Stimulated activated CD4-positive, alpha-beta T cell treated with anti-CD3 and anti-CD28 coated beads, Interleukin-2, amount 100 ng/mL, for 48 hours (primary cell): Measurements from ENCODE around the gene SVIL.
"Not testable (repeated sequence)": the region's sequence is repeated elsewhere in the genome, so short reads cannot be mapped to it uniquely, and the experiment has no call there.

Experiments
- DNase-seq, 2 donors: peaks; one replicate each; pipeline ENCODE4 v3.0.0-alpha.2; 2020

The SVIL gene

GRCh38 chr10:29440981-29441380 lies 193.8 kb downstream of the SVIL start:
- DNase-seq = no peak

- not testable (repeated sequence) for DNase-seq
Measured at GRCh38 chr10:29439005-29439404, 195.8 kb downstream of the SVIL start.

DNA sequence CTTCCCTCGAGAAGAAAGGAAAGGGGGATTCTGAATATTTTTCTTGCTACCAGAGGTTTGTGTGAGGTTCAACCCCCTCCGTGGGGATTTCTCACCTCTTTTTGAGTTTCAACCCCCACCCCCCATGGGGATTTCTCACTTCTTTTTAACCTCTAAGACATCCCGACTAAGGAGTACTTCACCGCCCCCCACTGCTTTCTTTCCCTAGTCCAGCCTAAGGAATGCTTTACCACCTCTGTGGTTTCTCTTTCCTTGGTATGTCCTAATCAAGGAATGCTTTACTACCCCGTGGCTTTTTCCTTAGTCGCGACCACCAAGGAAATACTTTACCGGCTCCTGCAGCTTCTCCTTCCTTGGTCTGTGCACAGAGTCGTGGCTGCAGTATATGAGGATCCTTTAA lies 196.5 kb downstream of the SVIL start:
- DNase-seq = no peak

GRCh38 chr10:29437871-29438270 lies 196.9 kb downstream of the SVIL start:
- no peak for DNase-seq

DNA sequence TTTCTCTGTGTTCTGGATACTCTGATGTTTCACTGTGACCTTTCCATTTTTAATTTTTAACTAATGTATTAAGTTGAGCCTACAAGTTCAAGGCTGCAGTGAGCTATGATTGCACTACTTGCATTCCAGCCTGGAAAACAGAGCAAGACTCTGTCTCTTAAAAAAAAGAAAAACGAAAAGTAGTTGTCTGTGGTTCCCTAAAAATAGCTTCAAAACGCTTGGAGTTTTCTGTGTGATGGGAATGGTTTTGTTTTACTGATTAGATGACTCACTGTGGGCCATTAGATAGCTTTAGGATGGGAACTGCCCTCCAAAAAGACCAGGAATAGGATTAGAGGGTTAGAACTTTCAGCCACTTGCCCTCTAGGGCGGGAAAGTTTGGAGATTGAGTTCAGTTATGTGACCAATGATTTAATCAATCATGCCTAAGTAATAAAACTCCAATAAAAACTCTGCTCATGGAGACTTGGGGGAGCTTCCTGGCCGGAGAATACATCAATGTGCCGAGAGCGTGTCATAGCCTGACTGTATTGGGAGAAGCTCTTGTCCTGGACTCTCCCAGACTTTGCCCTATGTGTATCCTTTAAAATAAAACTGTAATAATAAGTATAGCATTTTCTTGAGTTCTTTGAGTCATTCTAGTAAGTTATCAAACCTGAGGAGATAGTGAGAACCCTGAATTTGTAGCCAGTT lies 198.8 kb downstream of the SVIL start:
- no peak for DNase-seq

DNA sequence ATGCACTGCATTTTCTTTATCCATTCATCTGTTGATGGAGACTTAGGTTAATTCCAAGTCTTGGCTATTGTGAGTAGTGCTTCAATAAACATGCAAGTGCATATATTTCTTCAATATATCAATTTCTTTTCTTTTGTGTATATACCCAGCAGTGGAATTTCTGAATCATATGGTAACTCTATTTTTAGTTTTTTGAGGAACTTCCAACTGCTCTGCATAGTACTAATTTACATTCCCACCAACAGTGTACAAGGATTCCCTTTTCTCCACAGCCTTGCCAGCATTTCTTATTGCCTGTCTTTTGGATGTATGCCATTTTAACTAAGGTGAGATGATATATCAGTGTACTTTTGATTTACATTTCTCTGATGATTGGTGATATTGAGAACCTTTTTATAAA lies 200.7 kb downstream of the SVIL start:
- DNase-seq = no peak

DNA sequence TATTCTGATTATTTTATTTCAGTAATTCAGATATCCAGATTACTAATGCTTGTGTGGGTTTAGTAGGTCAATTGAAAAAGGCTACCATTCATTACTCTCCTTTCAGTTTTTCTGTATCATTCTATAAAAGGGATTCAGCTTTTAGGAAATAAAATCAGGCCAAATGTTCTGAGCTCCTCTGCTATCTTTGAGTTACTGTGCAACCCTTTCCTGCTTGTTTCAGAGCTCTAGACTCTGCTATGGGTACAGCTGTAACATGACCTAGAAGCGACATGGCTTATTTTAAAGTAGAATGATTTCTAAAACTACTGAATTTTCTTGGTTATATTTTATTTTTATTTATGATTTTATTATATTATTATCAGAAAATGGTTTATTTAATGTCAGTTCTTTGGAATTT lies 203.1 kb downstream of the SVIL start:
- no peak for DNase-seq

- no peak for DNase-seq
Measured at GRCh38 chr10:29430101-29430500, 204.7 kb downstream of the SVIL start.

DNA sequence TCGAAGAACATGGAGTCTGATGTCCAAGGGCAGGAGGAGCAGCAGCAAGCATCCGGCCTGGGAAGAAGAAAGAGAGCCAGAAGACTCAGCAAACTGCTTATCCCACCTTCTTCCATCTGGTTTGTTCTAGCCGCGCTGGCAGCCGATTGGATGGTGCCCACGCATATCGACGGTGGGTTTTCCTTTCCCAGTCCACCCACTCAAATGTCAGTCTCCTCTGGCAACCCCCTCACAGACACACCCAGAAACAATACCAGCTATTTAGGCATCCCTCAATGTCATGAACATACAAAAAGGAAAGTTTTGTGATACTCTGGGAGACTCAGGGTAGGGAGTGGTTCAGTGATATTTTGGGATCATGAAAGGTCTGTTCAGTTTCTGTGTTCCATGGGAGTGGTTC lies 206.3 kb downstream of the SVIL start:
- no peak for DNase-seq

DNA sequence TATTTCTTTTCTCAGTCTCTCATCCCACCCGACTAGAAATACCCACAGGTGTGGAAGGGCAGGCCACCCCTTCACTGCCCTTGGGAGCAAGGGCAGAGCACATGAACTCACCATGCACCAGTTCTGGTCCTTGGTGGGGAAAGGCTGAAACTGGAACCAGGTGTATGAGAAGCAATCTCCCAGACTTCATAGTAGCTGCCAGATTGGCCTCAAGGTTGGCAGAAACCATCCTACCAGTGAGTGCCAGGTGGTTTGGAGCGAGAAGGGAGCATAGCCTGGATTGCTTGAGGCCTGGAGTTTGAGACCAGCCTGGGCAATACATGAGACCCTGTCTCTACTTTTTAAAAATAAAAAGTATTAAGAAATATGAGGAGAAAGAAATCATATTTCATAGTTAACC lies 207.1 kb downstream of the SVIL start:
- DNase-seq = no peak

DNA sequence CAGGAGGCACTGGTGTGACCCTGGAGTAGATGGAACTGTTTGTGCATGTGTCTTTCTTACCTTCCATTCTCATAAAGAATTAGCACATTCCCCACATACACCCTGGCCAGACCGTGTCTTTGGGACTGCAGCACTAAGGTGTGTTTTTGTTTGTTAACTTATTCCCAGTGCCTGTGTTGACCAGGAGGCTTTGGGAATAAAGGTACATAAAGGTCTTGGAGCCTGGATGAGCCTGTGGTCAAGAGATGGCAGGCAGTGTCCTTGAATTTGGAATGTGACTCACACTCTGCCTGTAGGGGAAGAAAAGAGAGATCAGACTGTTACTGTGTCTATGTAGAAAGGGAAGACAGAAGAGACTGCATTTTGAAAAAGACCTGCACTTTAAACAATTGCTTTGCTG lies 208.4 kb downstream of the SVIL start:
- no peak for DNase-seq

GRCh38 chr10:29424017-29424416 lies 210.8 kb downstream of the SVIL start:
- no peak for DNase-seq

GRCh38 chr10:29420744-29421143 lies 214.0 kb downstream of the SVIL start:
- DNase-seq = no peak

GRCh38 chr10:29417324-29417723 lies 217.4 kb downstream of the SVIL start:
- DNase-seq = no peak

- no peak for DNase-seq
Measured at GRCh38 chr10:29415876-29416275, 218.9 kb downstream of the SVIL start.

DNA sequence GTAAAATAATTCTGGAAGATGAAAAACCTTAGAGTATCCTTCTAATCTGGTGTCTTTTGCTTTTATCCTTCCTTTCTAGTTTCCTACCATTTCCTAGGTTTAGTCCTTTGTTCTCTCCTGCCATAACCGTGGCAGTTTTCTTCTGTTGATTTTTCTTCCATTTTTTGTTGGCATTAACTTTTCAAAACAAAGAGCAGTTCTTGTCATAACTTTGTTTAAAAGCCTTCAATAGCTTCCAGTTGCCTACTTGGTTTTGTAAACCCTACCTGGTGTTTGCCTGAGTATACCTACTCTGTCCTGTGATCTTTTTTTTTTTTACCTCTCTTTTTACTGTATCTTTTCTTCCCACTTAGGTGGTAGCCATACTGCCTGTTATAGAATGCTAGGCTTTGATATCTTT lies 220.3 kb downstream of the SVIL start:
- DNase-seq = no peak

DNA sequence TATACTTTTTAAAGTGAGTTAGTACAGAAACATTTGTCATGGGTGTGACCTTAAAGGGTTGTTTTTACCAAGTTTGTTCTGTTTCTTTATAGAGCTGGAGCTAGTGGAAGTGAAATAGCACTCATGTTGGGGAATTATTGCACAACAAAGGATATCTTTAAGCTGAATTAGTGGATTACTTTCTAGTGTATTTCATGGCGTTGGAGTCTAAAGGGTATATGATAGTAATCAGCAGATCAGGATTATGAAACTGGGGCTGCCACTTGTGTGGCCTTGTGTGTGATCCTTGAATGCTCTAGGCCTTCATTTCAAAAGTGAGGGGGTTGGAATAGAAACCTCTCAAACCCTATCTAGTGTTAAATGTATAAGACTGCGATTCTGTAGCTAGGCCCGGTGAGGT lies 222.3 kb downstream of the SVIL start:
- DNase-seq = no peak

DNA sequence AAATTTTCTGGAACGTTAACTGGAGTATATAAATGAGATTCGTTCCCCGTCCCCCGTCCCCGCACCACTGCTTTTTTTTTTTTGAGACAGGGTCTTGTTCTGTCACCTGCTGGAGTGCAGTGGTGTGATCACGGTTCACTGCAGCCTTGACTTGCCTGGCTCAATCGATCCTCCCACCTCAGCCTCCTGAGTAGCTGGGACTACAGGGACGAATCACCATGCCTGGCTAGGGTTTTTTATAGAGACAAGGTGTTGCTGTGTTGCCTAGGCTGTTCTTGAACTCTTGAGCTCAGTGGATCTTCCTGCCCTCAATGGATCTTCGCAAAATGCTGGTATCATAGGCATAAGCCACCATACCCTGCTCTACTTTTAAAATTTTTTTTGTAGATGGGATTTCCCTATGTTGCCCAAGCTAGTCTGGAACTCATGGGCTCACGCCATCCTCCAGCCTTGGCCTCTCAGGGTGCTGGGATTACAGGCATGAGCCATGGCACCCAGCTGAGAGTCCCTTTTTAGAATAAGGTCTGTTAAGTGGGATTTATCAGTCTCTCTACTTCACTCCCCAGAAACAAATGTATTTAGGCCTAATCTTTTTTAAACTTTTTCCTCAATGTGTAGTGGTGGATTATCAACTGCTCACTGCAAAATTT lies 223.0 kb downstream of the SVIL start:
- no peak for DNase-seq

DNA sequence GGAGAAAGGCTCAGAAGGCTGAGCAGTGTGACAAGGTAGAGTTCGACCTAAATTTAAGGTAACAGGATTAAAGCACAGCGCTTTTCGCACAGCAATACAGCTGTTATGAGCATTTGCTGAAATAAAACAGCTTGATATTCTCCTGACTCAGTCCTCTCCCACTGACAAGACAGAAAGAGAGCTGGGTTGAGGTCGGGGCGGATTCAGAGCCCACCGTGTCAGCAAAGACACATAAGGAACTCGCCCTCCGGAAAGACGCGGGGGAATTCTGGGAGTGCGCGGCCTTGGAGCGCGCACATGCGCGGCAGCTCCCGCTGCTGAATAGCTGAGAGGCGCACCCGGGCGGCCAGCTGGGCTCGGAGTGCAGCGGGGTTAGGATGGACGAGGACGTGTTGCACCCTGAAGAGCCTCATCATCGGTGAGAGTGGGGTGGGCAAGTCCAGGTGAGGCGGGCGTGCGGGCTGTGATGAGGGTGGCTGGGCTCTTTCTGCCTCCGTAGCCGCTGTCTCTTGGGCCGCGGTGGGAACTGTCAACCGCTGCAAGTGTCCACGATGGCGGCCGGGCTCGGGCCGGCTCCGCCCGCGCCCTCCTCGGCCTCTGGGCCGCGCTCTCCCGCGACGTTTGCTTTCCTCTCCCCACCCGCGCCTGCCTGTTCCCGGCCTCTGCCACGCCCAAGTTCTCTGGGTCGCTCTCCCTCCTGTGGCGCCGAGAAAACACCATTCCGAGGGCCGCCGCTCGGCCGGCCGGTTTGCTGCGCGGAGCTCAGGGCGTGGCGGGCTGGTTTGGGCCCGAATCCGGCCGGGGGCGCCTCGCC lies 225.3 kb downstream of the SVIL start:
- peak; percentile 29 to 40 for DNase-seq

GRCh38 chr10:29408847-29409240 lies 225.9 kb downstream of the SVIL start:
- no peak for DNase-seq
